AG09309 (cell line): Measurements from ENCODE around the gene RPGRIP1.
"Not testable (repeated sequence)": the region's sequence is repeated elsewhere in the genome, so short reads cannot be mapped to it uniquely, and the experiment has no call there.

Source experiments
- DNase-seq: peaks from one replicate; pipeline ENCODE4 v3.0.0-alpha.2; 2010; ENCODE audit warnings: low read depth
- H3K4me3 ChIP-seq: 2 replicates; pipeline ENCODE4 v1.5.1; 2011; ENCODE audit warnings: mild to moderate bottlenecking, low read depth, low read length, moderate library complexity; ENCODE audit not compliant: control insufficient read depth
- TF ChIP-seq, protein P1 (sequence below): IDR thresholded peaks from 2 replicates; pipeline ENCODE4 v1.5.1; 2011; ENCODE audit warnings: mild to moderate bottlenecking, low read depth, low read length, inconsistent platforms; ENCODE audit not compliant: insufficient read depth, control insufficient read depth; ENCODE audit errors: missing control alignments

The RPGRIP1 gene

DNA sequence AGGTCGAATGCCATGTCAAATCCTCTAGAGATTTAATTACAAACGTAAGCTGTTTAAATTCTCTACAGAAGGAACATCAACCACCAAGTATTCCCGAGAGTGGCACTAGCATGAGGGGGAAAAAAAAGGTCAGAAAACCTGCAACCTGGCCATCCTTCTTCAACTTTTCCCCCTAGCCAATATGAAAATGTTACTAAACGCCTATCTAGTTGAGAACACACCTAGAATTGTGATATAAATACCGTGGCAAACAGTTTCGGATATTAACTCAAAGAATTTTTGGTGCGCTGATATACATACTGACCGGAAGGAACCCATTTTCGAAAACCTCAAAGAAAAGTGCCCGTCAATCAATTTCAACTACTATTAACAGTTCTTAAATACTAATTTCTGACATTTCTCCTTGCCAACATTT, 12.4 kb upstream of the RPGRIP1 start:
- TF ChIP-seq, protein P1, sequence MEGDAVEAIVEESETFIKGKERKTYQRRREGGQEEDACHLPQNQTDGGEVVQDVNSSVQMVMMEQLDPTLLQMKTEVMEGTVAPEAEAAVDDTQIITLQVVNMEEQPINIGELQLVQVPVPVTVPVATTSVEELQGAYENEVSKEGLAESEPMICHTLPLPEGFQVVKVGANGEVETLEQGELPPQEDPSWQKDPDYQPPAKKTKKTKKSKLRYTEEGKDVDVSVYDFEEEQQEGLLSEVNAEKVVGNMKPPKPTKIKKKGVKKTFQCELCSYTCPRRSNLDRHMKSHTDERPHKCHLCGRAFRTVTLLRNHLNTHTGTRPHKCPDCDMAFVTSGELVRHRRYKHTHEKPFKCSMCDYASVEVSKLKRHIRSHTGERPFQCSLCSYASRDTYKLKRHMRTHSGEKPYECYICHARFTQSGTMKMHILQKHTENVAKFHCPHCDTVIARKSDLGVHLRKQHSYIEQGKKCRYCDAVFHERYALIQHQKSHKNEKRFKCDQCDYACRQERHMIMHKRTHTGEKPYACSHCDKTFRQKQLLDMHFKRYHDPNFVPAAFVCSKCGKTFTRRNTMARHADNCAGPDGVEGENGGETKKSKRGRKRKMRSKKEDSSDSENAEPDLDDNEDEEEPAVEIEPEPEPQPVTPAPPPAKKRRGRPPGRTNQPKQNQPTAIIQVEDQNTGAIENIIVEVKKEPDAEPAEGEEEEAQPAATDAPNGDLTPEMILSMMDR: no peak
- no peak for DNase-seq
- H3K4me3 ChIP-seq: peak overlapping the region; percentile 80

DNA sequence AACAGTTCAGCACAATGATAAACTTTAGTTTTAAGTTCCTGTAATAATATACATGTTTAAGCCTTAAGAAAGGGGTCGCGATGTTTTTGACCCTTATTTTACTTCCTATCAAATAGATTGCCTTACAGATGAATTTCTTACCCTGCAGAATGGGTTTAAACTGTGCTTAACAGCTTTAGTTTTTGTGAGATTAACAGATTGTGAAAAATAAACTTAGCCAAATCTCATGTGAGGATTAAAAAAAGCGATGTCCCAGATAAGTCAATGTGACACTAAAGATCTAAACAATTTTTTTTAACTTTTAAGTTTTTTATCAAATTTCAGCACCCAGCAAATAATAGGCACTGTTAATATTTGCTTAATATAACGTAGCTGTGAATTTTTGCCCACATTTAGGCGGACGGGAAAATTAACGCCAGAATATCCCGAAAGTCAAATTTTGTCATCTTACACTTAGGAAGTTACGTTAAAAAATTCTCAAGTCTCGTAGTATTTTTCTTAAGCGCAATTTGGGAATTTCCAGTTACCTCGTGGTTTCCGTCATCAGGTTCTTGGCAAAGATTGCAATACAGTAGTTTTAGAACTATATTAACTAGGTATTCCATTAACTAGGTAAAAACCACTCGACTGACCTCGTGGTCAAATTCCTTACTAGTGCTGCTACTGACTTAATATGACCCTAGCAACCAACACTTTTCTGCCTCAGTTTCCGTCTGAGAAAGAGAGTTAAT, 11.8 kb upstream of the RPGRIP1 start:
- peak overlapping the region; percentile 80 for H3K4me3 ChIP-seq
- DNase-seq: no peak
- TF ChIP-seq, protein P1: no peak

DNA sequence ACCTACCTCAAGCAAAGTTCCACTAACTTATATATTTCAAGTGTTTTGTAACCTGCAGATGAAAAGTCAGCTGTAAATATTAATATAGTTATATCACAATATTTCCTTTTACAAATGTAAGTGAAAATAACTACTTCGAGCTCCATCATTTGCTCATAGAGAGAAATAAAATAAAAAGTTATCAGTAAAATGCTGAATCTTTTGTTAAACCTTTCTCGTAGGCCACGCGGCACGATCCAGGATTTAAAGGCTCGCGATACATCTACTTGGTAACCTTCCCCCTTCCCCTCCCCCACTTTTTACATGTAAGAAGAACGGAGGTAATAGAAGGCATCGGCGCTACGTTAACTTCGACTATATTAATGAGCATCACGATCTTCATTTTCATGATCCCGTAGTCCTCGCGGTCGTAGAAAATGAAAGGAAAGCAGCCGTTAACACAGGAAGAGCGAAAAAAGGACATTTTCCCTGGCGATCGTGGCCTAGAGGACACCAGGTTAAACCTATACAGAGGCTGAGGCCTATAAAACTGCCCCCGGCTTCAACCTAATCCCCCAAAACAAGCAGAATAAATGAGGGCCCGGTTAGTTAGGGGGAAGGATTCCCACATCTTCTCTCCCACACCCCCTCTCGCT, 11.1 kb upstream of the RPGRIP1 start:
- peak overlapping the region; percentile 80 for H3K4me3 ChIP-seq
- no peak for DNase-seq
- TF ChIP-seq, protein P1: no peak

DNA sequence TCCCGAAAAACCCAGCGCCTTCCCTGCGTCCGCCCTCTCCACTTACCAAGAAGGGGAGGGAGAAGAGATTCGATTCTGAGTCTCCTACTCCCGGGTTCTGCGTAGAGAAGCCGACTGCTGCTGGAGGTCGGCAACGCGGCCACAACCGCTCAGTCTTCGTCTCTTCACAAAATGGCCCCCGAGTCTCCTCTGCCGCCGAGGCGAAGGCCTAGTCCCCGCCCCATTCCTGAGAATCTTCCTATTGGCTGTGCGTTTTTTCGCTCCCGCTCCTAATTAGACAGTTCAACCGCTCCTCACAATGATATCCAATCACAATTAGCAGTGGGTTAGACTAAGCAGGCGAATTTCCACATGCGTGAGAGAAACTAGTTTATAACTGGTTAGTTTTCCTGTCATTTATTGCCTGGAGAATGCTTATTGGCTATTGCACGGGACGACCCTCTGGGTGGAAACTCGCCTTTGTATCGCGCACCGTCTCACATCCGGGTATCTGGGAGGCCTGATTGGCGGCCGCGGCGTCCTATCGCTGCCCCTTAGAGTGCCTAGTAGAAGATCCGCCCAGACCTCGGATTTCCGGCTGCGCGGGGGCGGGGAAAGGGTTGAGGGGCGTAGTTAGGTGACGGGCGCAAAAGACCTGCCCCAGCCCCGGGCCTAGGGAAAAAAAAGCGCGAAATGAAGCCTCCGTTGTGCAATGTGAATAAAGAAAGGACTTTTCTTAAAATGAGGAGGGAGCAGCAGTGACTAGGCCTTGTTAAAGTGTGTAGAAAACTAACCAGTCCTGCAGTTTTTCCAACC, 10.4 kb upstream of the RPGRIP1 start, which contains the start of gene HNRNPC:
HNRNPC (minus strand) TSS at position 191 of the 795 bp plus-strand sequence. CDS start 35,249 bp downstream, outside the sequence.
- peak; percentile 100 for DNase-seq
- H3K4me3 ChIP-seq: peak within 1 kb of the TSS; percentile 80
- TF ChIP-seq, protein P1: no peak

DNA sequence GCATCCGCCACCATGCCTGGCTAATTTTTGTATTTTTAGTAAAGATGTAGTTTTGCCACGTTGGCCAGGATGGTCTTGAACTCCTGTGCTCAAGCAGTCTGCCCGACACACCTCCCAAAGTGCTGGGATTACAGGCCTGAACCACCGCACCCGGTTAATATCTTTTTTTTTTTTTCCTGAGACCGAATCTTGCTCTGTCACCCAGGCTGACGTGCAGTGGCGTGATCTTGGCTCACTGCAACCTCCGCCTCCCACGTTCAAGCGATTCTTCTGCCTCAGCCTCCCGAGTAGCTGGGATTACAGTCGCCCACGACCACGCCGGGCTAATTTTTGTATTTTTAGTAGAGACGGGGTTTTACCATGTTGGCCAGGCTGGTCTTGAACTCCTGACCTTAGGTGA, 7.2 kb upstream of the RPGRIP1 start:
- H3K4me3 ChIP-seq, DNase-seq: not testable (repeated sequence)

DNA sequence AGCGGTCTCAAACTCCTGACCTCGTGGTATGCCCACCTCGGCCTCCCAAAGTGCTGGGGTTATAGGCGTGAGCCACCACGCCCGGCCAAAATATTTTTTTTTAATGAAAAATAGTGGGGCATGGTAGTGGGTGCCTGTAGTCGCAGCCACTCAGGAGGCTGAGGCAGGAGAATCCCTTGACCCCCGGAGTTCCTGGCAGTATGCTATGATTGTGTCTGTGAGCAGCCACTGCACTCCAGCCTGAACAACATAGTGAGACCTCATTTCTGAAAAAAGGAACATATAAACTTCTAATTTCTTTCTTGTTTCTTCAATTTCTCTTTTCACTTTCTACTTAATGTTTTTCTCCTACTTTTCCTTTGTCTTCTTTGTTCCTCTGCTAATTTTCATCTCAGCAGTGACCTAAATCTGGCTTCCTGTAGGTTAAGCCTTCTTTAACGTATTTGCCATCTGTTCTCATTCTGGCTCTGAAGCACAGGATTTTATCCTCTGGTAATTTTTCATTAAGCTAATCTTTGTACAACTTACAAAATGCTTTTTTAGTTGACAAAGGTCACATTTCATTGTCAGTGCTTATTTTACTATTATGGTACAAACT, 4.5 kb upstream of the RPGRIP1 start:
- H3K4me3 ChIP-seq: no peak overlapping the region
- TF ChIP-seq, protein P1: no peak
- no peak for DNase-seq
